ENCODE results near the gene OR1L6. TPM values are rescaled to one million over a fixed set of nuclear protein-coding genes. Genes with fewer than 3 reads are reported as not detected.

The OR1L6 gene
- polyA plus RNA-seq, 1 donor (not counting 4 experiments of a cell fraction or from before 2014, with no cell fraction given) = not detected

- H3K79me2 ChIP-seq (ENCODE audit: control insufficient read depth, insufficient read depth, low read length) = no peaks in the 10 kb centered on the region
- dilution Hi-C loops (cut with MboI; ENCODE audit: extremely low pct_ligation_motif_present, low sequenced_read_pairs) = no loop called here
- H3K4me3 ChIP-seq (ENCODE audit: control insufficient read depth in 2 of 3, extremely low read depth in 1 of 3, insufficient read depth in 2 of 3, low read depth in 1 of 3, low read length in 3 of 3) = no peak overlapping the region
- no peak overlapping the region for H2AFZ ChIP-seq (ENCODE audit: control insufficient read depth, low read length)
- no peak overlapping the region for H3K27ac ChIP-seq (ENCODE audit: control insufficient read depth, insufficient read depth, low read length)
- H3K36me3 ChIP-seq (ENCODE audit: control insufficient read depth in 2 of 2, extremely low read depth in 1 of 2, insufficient read depth in 2 of 2, low read length in 2 of 2) = no peaks in the 10 kb centered on the region
- no peaks in the 10 kb centered on the region for H3K9me1 ChIP-seq (ENCODE audit: control insufficient read depth, extremely low read depth, insufficient read depth, low read length)
- no peak overlapping the region for H3K4me2 ChIP-seq (ENCODE audit: control insufficient read depth, extremely low read depth, insufficient read depth, low read depth, low read length)
- H4K20me1 ChIP-seq (ENCODE audit: control insufficient read depth, extremely low read depth, insufficient read depth, low read length) = no peaks in the 10 kb centered on the region
- no peak overlapping the region for H3K9ac ChIP-seq (ENCODE audit: control insufficient read depth, extremely low read depth, insufficient read depth, low read length)
- H3K9me3 ChIP-seq (ENCODE audit: control insufficient read depth, low read depth, low read length) = no peaks in the 10 kb centered on the region
- DNase-seq (ENCODE audit: low read depth, low spot score) (no peak), FAIRE-seq (no peak)
- TF ChIP-seq CTCF (optimal IDR thresholded peaks at IDR 0.05 in 1 of 3, IDR thresholded peaks at IDR 0.05 in 1 of 3, conservative IDR thresholded peaks at IDR 0.05 in 1 of 3; ENCODE audit: extremely low read depth in 1 of 3, insufficient read depth in 2 of 3, low read length in 3 of 3) (no peak), EZH2 (IDR thresholded peaks at IDR 0.05; ENCODE audit: low read length) (no peak)
- H3K4me1 ChIP-seq (ENCODE audit: control insufficient read depth, extremely low read depth, insufficient read depth, low read length) = no peaks in the 10 kb centered on the region
- H3K27me3 ChIP-seq (ENCODE audit: control insufficient read depth, extremely low read depth, insufficient read depth, low read length) = no peaks in the 10 kb centered on the region
Measured at GRCh38 chr9:122780026-122780425, 37.9 kb downstream of the OR1L6 start.

GRCh38 chr9:122781671-122782070 lies 39.6 kb downstream of the OR1L6 start:
- no peaks in the 10 kb centered on the region for H3K79me2 ChIP-seq (ENCODE audit: control insufficient read depth, insufficient read depth, low read length)
- no peaks in the 10 kb centered on the region for H3K4me1 ChIP-seq (ENCODE audit: control insufficient read depth, extremely low read depth, insufficient read depth, low read length)
- dilution Hi-C loops (cut with MboI; ENCODE audit: extremely low pct_ligation_motif_present, low sequenced_read_pairs) = no loop called here
- H3K9me1 ChIP-seq (ENCODE audit: control insufficient read depth, extremely low read depth, insufficient read depth, low read length) = no peaks in the 10 kb centered on the region
- DNase-seq (ENCODE audit: low read depth, low spot score) = no peak
- H3K4me2 ChIP-seq (ENCODE audit: control insufficient read depth, extremely low read depth, insufficient read depth, low read depth, low read length) = no peak overlapping the region
- H3K27me3 ChIP-seq (ENCODE audit: control insufficient read depth, extremely low read depth, insufficient read depth, low read length) = no peaks in the 10 kb centered on the region
- H3K4me3 ChIP-seq (ENCODE audit: control insufficient read depth in 2 of 3, extremely low read depth in 1 of 3, insufficient read depth in 2 of 3, low read depth in 1 of 3, low read length in 3 of 3) = no peak overlapping the region
- H3K27ac ChIP-seq (ENCODE audit: control insufficient read depth, insufficient read depth, low read length) = no peak overlapping the region
- no peaks in the 10 kb centered on the region for H3K36me3 ChIP-seq (ENCODE audit: control insufficient read depth in 2 of 2, extremely low read depth in 1 of 2, insufficient read depth in 2 of 2, low read length in 2 of 2)
- no peak overlapping the region for H3K9ac ChIP-seq (ENCODE audit: control insufficient read depth, extremely low read depth, insufficient read depth, low read length)
- TF ChIP-seq EZH2 (IDR thresholded peaks at IDR 0.05; ENCODE audit: low read length) (no peak), CTCF (optimal IDR thresholded peaks at IDR 0.05 in 1 of 3, IDR thresholded peaks at IDR 0.05 in 1 of 3, conservative IDR thresholded peaks at IDR 0.05 in 1 of 3; ENCODE audit: extremely low read depth in 1 of 3, insufficient read depth in 2 of 3, low read length in 3 of 3) (no peak)
- FAIRE-seq = no peak
- H3K9me3 ChIP-seq (ENCODE audit: control insufficient read depth, low read depth, low read length) = no peaks in the 10 kb centered on the region
- H4K20me1 ChIP-seq (ENCODE audit: control insufficient read depth, extremely low read depth, insufficient read depth, low read length) = no peaks in the 10 kb centered on the region
- no peak overlapping the region for H2AFZ ChIP-seq (ENCODE audit: control insufficient read depth, low read length)

Data from keratinocyte (primary cell).